ENCODE results near the gene HBA1.
"Not testable (repeated sequence)": the region's sequence is repeated elsewhere in the genome, so short reads cannot be mapped to it uniquely, and the experiment has no call there.

HBA1 gene

GRCh38 chr16:176477-177382 lies at the start of gene HBA1:
HBA1 (plus strand) TSS chr16:176680; CDS start chr16:176717, 37 bp downstream.
- H3K4me3 ChIP-seq (ENCODE audit: low read length); H3K9me3 ChIP-seq (ENCODE audit: control insufficient read depth, low read length); H3K9ac ChIP-seq (ENCODE audit: low read length); H3K36me3 ChIP-seq (ENCODE audit: control insufficient read depth, insufficient read depth, low read length): not testable (repeated sequence)
- Histone ChIP-seq H3K4me1 (ENCODE audit: control insufficient read depth, insufficient read depth, low read length) (peaks cover 21% of the 10 kb centered on the region), H3K27me3 (ENCODE audit: control insufficient read depth, insufficient read depth, low read length) (peaks cover 68% of the 10 kb centered on the region)

- no peak overlapping the region for H3K9ac ChIP-seq (ENCODE audit: low read length)
These were observed 47.4 kb upstream of the HBA1 start for GRCh38 chr16:129075-129474.

DNA sequence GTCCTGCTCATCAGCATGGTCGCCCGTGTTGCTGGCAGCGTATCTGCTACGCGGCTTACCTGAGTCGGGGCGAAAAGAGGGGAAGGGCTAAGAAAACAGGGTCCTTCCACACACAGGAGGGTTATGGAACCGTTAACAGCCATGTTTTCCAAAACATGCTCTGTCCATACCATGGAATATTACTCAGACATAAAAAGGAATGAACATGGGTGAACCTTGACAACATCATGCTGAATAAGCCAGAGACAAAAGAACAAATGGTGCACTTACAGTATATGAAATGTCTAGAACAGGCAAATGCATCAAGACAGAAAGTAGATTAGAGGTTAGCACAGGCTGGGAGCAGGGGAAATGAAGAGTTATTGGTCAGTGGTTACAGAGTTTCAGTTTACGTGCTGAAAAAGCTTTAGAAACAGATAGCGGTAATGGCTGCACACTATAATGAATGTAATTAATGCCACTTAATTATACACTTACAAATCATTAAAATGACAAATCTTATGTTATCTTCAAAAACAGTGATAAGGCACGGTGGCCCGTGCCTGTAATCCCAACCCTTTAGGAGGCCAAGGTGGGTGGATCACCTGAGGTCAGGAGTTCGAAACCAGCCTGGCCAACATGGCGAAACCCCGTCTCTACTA lies 45.8 kb upstream of the HBA1 start:
- Histone ChIP-seq H3K27me3 (ENCODE audit: control insufficient read depth, insufficient read depth, low read length) (no peaks in the 10 kb centered on the region), H3K9me3 (ENCODE audit: control insufficient read depth, low read length) (no peaks in the 10 kb centered on the region), H3K9ac (ENCODE audit: low read length) (no peak overlapping the region), H3K4me3 (ENCODE audit: low read length) (no peak overlapping the region), H3K36me3 (ENCODE audit: control insufficient read depth, insufficient read depth, low read length) (no peaks in the 10 kb centered on the region), H3K4me1 (ENCODE audit: control insufficient read depth, insufficient read depth, low read length) (no peaks in the 10 kb centered on the region)

More at GRCh38 chr16:129075-129474, 47.4 kb upstream of the HBA1 start:
- Histone ChIP-seq H3K4me1 (ENCODE audit: control insufficient read depth, insufficient read depth, low read length) (no peaks in the 10 kb centered on the region), H3K36me3 (ENCODE audit: control insufficient read depth, insufficient read depth, low read length) (no peaks in the 10 kb centered on the region), H3K4me3 (ENCODE audit: low read length) (no peak overlapping the region), H3K9me3 (ENCODE audit: control insufficient read depth, low read length) (no peaks in the 10 kb centered on the region), H3K27me3 (ENCODE audit: control insufficient read depth, insufficient read depth, low read length) (no peaks in the 10 kb centered on the region)

GRCh38 chr16:132120-132519 lies 44.4 kb upstream of the HBA1 start:
- H3K4me3 ChIP-seq (ENCODE audit: low read length), result no peak overlapping the region
- H3K27me3 ChIP-seq (ENCODE audit: control insufficient read depth, insufficient read depth, low read length), result no peaks in the 10 kb centered on the region
- H3K36me3 ChIP-seq (ENCODE audit: control insufficient read depth, insufficient read depth, low read length), result no peaks in the 10 kb centered on the region
- no peaks in the 10 kb centered on the region for H3K9me3 ChIP-seq (ENCODE audit: control insufficient read depth, low read length)
- no peak overlapping the region for H3K9ac ChIP-seq (ENCODE audit: low read length)
- no peaks in the 10 kb centered on the region for H3K4me1 ChIP-seq (ENCODE audit: control insufficient read depth, insufficient read depth, low read length)

GRCh38 chr16:133716-134115 lies 42.8 kb upstream of the HBA1 start:
- Histone ChIP-seq H3K4me3 (ENCODE audit: low read length) (no peak overlapping the region), H3K4me1 (ENCODE audit: control insufficient read depth, insufficient read depth, low read length) (peaks cover 7% of the 10 kb centered on the region), H3K9me3 (ENCODE audit: control insufficient read depth, low read length) (no peaks in the 10 kb centered on the region), H3K27me3 (ENCODE audit: control insufficient read depth, insufficient read depth, low read length) (no peaks in the 10 kb centered on the region), H3K36me3 (ENCODE audit: control insufficient read depth, insufficient read depth, low read length) (no peaks in the 10 kb centered on the region), H3K9ac (ENCODE audit: low read length) (no peak overlapping the region)

DNA sequence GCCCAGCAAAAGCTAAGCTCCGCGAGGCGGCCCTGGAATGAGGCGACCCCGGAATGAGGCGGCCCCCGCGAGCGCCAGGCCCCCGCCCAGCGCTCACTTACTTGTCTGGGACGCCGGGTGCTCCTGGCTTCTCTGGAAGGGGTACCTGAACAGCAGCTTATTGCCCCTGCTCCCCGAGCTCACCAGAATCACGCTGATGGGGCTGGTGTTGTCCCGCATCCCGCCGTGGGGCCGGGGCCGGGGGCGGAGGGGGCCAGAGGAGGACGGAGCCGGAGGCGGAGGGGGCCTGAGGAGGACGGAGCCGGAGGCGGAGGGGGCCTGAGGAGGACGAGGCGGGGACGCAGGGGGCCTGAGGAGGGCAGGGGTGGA lies 38.4 kb upstream of the HBA1 start:
- Histone ChIP-seq H3K27me3 (ENCODE audit: control insufficient read depth, insufficient read depth, low read length) (no peaks in the 10 kb centered on the region), H3K9me3 (ENCODE audit: control insufficient read depth, low read length) (no peaks in the 10 kb centered on the region), H3K4me1 (ENCODE audit: control insufficient read depth, insufficient read depth, low read length) (peaks cover 7% of the 10 kb centered on the region), H3K36me3 (ENCODE audit: control insufficient read depth, insufficient read depth, low read length) (no peaks in the 10 kb centered on the region), H3K4me3 (ENCODE audit: low read length) (peak overlapping the region; percentile 14), H3K9ac (ENCODE audit: low read length) (peak overlapping the region; percentile 76)

DNA sequence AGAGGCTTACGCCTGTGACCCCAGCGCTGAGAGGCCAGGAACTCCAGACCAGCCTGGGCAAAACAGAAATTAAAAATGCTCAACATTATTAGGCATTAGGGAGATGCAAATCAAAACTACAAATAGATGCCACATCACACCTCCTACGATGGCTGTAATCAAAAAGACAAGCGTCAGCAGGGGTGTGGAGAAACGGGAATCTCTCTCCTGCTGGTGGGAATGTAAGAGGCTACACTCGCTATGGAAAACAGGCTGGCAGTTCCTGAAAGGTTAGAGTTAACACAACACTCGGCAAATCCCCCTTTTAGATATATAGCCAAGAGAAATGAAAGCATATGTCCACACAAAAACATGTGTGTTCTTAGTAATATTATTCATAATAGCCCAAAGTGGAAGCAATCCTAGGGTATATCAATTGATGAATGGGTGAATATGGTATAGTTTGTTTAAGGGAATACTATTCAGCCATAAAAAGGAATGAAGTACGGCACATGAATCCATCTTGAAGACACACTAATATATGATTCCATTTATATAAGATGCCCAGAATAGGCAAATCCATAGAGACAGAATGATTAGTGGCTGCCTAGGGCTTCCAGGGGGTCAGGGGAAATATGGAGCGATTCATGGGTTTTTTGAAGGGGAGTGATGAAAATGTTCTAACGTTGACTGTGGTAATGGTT lies 36.2 kb upstream of the HBA1 start:
- H3K9me3 ChIP-seq (ENCODE audit: control insufficient read depth, low read length), result no peaks in the 10 kb centered on the region
- no peak overlapping the region for H3K4me3 ChIP-seq (ENCODE audit: low read length)
- H3K27me3 ChIP-seq (ENCODE audit: control insufficient read depth, insufficient read depth, low read length), result peaks cover 7% of the 10 kb centered on the region

DNA sequence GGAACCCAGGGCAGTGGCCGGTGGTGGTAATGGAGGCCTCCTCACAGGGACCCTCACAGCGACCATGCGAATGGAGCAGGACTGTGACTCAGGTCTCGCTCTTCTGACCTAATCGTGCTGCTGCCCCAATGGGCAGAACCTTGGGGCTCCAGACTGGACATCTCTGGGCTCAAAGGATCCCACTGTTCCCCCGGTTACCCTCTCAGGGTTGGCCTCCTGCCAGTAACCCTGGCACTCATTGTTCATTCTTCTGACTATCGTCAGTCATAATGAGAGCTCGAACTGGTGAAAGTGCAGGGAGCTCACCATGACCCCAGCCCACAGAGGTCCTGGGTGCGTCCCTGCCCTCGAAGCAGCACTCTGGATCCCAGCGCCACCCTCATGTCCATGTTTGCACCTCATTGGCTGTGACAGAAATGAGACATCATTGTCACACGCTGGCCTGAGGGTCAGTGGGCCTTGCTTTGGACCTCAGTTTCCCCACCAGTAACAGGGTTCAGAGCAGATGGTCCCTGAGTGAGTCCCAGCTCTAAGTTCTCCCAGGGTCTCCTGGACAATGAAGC lies 34.0 kb upstream of the HBA1 start:
- H3K9ac ChIP-seq (ENCODE audit: low read length), result no peak overlapping the region

More for the DNA sequence above, 36.2 kb upstream of the HBA1 start:
- no peaks in the 10 kb centered on the region for H3K36me3 ChIP-seq (ENCODE audit: control insufficient read depth, insufficient read depth, low read length)
- no peak overlapping the region for H3K9ac ChIP-seq (ENCODE audit: low read length)
- peaks cover 7% of the 10 kb centered on the region for H3K4me1 ChIP-seq (ENCODE audit: control insufficient read depth, insufficient read depth, low read length)

DNA sequence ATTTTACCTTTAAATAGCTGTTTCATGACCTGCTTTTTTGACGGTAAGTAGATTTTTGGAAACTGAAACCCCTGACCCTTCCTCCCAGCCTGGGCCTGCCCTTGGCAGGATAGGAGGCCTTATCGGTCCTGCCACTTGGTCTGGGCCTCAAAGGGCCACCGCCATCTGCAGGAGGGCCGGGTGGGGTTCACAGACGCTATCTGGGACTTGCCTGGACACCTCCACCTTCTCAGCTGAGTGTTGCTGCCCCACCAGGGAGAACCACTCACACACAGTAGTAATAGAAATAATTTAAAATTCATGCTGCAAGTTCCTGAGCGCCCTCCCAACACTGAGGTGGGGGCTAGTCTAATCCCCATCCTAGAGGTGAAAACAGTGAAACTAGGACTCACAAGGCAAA lies 33.4 kb upstream of the HBA1 start:
- Histone ChIP-seq H3K36me3 (ENCODE audit: control insufficient read depth, insufficient read depth, low read length) (no peaks in the 10 kb centered on the region), H3K4me3 (ENCODE audit: low read length) (no peak overlapping the region), H3K9me3 (ENCODE audit: control insufficient read depth, low read length) (no peaks in the 10 kb centered on the region), H3K4me1 (ENCODE audit: control insufficient read depth, insufficient read depth, low read length) (no peaks in the 10 kb centered on the region), H3K27me3 (ENCODE audit: control insufficient read depth, insufficient read depth, low read length) (peaks cover 7% of the 10 kb centered on the region), H3K9ac (ENCODE audit: low read length) (no peak overlapping the region)

More for the DNA sequence above, 34.0 kb upstream of the HBA1 start:
- H3K4me1 ChIP-seq (ENCODE audit: control insufficient read depth, insufficient read depth, low read length), result peaks cover 4% of the 10 kb centered on the region
- H3K36me3 ChIP-seq (ENCODE audit: control insufficient read depth, insufficient read depth, low read length), result no peaks in the 10 kb centered on the region
- H3K9me3 ChIP-seq (ENCODE audit: control insufficient read depth, low read length), result no peaks in the 10 kb centered on the region
- H3K27me3 ChIP-seq (ENCODE audit: control insufficient read depth, insufficient read depth, low read length), result peaks cover 7% of the 10 kb centered on the region
- no peak overlapping the region for H3K4me3 ChIP-seq (ENCODE audit: low read length)

DNA sequence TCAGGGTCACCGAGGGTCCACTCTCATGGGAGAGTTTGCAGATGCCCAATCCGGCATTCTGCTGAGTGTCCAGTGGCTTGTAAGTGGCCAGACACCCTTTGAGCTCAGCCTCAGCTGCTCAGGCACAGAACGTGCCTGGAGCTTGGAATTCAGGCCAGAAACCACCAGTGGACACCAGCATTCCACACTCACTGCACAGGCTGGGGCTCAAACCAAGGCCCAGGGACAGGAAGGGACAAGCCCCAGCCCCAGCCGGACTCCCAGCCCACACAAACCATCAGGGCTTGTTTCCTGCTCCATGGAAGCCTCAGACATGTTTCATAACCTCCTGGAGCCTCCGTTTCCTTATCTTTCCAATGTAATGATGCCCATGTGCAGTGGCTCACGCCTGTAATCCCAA lies 33.0 kb upstream of the HBA1 start:
- H3K4me3 ChIP-seq (ENCODE audit: low read length), result no peak overlapping the region
- no peaks in the 10 kb centered on the region for H3K4me1 ChIP-seq (ENCODE audit: control insufficient read depth, insufficient read depth, low read length)
- H3K36me3 ChIP-seq (ENCODE audit: control insufficient read depth, insufficient read depth, low read length), result no peaks in the 10 kb centered on the region
- no peaks in the 10 kb centered on the region for H3K9me3 ChIP-seq (ENCODE audit: control insufficient read depth, low read length)
- H3K27me3 ChIP-seq (ENCODE audit: control insufficient read depth, insufficient read depth, low read length), result peaks cover 10% of the 10 kb centered on the region
- H3K9ac ChIP-seq (ENCODE audit: low read length), result no peak overlapping the region

DNA sequence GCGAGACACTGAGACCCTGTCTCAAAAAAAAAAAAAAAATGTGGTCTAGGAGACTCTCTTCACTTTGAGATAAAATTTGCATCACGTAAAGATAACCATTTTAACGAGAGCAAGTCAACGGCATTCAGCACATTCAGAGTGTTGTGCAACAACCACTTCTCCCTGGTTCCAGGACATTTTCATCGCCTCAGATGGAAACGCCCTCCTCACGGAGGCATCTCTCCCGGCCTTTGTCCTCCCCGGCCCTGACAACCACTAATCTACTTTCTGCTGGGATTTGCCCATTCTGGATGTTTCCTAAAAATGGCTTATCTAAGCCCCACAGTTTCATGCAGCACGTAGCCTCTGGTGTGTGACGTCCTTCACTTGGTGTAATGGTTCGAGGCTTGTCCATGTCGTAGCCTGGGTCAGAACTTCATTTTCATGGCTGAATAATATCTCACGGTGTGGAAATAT lies 31.7 kb upstream of the HBA1 start:
- Histone ChIP-seq H3K9me3 (ENCODE audit: control insufficient read depth, low read length) (no peaks in the 10 kb centered on the region), H3K27me3 (ENCODE audit: control insufficient read depth, insufficient read depth, low read length) (peaks cover 20% of the 10 kb centered on the region), H3K36me3 (ENCODE audit: control insufficient read depth, insufficient read depth, low read length) (no peaks in the 10 kb centered on the region), H3K9ac (ENCODE audit: low read length) (no peak overlapping the region), H3K4me1 (ENCODE audit: control insufficient read depth, insufficient read depth, low read length) (no peaks in the 10 kb centered on the region), H3K4me3 (ENCODE audit: low read length) (no peak overlapping the region)

DNA sequence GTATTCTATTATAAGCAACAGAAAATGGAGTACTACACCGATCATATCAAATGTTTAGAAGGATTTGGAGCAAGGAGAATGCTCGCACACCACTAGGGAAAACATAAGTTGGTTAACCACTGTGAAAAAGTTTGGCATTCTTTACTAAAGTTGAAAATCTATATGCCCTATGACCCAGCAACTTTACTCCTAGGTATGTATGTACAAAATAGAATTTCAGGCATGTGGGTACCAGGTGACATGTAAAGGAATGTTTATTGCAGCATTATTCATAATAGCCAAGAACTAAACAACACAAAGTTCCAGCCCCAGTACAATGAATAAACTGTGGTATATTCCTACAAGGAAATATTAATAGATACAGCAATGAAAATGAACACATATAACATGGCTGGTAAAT lies 29.8 kb upstream of the HBA1 start:
- Histone ChIP-seq H3K9me3 (ENCODE audit: control insufficient read depth, low read length) (no peaks in the 10 kb centered on the region), H3K27me3 (ENCODE audit: control insufficient read depth, insufficient read depth, low read length) (peaks cover 20% of the 10 kb centered on the region), H3K36me3 (ENCODE audit: control insufficient read depth, insufficient read depth, low read length) (no peaks in the 10 kb centered on the region), H3K4me3 (ENCODE audit: low read length) (no peak overlapping the region), H3K9ac (ENCODE audit: low read length) (no peak overlapping the region), H3K4me1 (ENCODE audit: control insufficient read depth, insufficient read depth, low read length) (no peaks in the 10 kb centered on the region)

Measured in mucosa of stomach (tissue), 1 donor.